NCI-H446 treated with DMSO at 0.1 percent for 48 hours (cell line): ENCODE data around the gene AKAP6.
"Not testable (repeated sequence)": the region's sequence is repeated elsewhere in the genome, so short reads cannot be mapped to it uniquely, and the experiment has no call there.

ENCODE experiments used
- DNase-seq: peaks from one replicate; lab custom pipeline; 2025; lab: John Stamatoyannopoulos, UW

Gene AKAP6

DNA sequence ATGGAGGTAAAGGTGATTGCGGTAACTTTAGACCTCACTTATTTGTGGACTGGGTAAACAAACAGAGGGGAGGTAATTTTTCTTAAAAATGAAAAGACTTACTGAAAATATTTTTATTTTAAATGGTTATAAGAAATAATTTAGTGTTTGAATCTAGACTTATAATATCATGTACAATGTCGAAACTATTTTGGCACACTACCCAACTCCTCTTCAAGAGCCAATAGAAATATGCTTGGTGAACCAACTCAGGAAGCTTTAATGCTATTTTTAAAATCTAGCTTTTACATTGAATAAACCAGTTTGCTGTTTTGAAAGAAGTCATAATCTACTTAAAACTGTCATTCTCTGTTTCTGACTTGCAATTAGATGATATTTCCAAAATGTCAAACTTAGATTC lies 433.8 kb downstream of the AKAP6 start:
- no peak for DNase-seq

DNA sequence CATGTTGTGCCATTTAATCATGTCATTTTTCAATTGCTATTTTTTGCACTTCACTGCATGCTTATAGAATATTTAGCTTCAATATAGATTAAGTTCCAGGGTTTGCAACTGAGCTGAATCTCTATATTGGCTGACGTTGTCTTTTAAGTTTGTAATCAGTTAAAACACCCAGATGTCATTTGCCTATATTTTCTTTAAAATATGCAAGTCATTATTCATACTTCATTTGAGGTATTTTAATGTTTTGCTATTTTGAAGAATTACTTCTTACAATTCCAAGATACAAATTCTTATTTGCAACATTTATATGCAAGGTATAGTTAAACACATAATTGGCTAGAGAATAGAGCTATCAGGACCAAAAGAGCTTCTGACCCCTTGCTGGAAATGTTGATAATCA lies 434.6 kb downstream of the AKAP6 start:
- DNase-seq: no peak

DNA sequence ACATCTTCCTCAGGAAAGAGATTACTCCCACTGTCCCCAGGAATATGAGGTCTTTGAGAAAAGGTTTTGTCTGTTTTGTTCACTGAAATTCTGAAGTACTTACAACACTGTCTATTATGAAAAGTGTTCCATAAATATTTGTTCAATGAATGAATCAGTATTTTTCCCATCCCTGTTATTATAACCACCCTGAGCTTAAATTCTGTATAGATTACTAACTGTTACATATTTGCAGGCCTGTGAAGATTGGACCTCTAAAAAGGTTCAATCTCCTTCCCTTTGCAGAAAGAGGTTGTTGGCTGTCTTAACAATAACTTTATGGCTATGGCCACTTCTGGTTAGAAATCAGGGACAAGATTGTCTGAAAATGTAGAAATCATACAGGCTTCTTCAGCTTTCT lies 435.0 kb downstream of the AKAP6 start:
- no peak for DNase-seq

DNA sequence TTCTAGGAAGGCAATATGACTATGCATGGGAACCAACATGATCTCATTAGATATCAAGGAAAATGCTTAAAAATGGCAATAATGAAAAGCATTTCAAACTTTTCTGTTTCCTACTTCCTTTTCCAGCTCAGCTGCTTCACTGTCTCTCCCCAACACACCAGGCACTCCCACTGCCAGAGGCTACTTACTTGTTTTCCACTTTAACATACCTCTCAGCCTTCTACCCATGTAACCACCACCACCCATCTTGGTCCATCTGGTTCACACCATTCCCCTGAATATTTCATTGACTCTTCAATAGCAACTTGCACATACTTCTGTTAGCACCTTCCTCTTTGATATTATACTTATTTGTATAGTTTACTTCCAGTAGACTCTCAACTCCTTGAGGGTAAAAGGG lies 441.3 kb downstream of the AKAP6 start:
- DNase-seq: no peak

DNA sequence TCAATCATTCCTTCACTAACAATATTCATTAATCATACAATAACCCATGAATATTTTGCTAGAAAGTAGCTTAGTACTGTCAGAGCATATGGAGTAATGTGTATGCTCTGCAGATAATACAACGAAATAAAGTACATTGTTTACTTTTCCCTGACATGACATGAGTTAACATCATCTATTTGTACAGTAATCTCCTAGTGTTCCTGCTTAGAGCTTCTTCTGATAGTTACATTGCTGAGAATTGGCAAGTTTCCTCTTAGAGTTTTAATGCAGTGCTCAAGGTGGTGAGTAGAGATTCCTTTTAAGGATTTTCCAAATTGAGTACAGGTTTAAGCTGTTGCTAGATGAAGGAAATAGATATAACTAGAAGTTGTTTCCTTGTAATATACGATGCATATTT lies 445.1 kb downstream of the AKAP6 start:
- no peak for DNase-seq

DNA sequence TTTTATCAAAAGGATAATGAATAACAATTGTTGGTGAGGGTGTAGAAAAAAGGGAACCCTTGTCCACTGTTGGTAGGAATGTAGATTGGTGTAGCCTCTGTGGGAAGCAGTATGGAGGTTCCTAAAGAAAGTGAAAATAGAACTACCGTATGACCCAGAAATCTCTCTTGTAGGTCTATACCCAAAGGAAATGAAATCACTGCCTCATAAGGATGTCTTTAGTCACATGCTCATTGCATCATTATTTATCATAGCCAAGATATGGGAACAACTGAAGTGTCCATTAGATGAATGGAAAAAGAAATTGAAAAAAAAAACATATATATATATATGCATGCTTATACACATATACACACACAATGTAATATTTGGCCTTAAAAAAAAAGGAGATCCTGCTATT lies 450.7 kb downstream of the AKAP6 start:
- no peak for DNase-seq

DNA sequence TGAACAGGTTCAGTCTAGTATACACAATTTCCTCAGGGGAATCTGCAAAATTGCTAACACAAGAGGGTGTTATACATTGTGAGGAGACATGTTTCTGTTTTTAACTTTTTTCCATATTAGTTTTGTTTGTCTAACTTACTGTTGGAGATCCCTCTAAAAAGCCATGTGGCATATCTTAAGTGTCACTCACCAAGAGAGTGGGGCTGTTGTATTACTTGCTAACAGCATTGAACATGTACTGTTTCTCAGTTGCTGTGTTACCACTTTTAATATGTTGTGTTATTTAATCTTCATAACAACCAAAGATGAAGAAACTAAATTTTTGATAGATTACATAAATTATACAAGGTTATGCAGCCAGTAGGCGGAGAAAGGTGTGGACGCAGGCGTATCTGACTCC lies 455.3 kb downstream of the AKAP6 start:
- no peak for DNase-seq

DNA sequence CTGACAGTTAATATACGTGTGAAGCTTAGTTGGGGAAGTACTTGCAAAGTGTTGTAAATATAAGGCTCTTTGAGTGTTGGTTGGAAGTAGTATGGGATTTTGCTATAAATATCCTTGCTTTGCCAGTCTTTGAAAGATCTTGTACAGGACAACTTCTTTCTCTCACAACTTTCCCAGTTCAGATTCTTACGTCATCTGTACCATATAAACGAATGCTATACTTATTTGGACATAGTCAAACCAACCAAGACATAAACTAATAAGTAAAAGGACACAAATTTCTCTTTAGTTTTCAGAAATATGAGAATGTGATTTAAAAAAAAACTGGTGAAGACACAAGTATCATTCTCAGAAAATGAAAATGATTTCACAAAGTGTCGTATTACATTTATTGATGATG lies 456.5 kb downstream of the AKAP6 start:
- no peak for DNase-seq

DNA sequence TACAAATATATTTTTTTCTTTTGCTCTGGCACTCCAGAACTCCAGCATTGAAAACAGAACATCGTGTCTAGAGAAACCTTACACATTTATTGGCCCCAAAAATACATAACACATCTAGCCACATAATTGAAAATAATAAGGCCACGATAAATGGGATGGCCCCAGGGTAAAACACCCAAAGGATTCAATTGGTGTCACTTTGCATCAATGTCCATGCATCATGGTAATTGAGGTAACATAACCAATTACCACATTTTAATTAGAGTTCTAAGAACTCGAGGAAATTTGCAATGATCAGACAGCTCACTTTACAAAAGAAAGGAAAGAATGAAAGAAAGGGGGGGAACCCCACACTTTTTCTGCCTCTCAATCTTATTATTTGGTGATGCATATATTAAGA lies 457.8 kb downstream of the AKAP6 start:
- DNase-seq: no peak

DNA sequence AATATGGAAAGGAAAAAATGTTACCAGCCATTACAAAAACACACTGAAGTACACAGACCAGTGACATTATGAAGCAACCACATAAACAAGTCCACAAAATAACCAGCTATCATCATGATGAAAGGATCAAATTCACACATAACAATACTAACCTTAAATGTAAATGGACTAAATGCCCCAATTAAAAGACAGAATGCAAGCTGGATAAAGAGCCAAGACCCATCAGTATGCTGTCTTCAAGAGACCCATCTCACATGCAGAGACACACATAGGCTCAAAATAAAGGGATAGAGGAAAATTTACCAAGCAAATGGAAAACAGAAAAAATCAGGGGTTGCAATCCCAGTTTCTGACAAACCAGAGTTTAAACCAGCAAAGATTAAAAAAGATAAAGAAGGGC lies 463.9 kb downstream of the AKAP6 start:
- not testable (repeated sequence) for DNase-seq

DNA sequence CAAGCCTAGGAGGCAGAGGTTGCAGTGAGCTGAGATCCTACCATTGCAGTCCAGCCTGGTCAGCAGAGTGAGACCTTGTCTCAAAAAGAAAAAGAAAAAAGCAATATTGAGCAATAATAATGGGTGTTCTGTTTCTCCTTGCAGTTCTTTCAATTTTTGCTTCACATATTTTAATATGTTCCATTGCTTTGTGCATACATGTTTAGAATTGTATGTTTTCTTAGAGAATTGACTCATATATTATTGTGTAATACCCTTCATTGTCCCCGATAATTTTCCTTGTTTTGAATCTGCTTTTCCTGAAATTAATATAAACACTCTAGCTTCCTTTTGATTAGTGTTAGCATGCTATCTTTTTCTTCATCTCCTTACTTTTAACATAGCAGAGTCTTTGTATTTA lies 471.2 kb downstream of the AKAP6 start:
- no peak for DNase-seq

DNA sequence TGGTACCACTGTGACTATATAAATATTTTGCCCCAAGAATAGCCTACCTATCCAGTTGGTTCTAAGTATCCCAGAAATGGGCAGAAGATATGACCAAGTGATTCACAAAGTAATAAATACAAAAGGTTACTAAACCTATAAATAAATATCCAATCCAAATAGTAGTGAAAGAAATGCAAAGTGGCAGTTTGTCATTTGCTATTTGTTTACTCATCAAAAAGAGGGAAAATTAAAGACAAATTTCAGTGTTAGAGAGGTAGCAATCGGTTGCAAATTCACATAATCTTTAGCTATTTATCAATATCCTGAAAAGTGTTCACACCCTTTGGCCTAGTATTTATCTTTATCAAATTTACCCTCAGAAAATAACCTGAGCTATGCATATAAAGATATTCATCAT lies 473.2 kb downstream of the AKAP6 start:
- no peak for DNase-seq

DNA sequence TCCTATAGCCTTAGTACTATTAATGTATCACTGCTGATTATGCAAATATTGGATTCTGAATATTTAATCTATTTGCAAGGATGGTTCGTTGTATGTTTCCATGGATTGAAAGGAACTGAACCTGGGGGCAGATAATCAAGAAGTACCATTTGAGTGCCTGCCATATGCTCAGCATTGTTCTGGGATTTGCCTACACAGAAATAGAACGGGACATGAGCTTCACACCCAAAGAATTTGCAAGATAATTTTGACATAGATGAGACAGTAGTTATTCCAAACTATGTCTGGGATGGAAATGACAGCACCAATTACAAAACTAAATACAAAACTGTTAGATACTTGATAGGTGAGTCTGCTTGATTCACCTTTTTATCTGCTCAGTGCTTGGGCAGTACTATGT lies 476.9 kb downstream of the AKAP6 start:
- DNase-seq: no peak

DNA sequence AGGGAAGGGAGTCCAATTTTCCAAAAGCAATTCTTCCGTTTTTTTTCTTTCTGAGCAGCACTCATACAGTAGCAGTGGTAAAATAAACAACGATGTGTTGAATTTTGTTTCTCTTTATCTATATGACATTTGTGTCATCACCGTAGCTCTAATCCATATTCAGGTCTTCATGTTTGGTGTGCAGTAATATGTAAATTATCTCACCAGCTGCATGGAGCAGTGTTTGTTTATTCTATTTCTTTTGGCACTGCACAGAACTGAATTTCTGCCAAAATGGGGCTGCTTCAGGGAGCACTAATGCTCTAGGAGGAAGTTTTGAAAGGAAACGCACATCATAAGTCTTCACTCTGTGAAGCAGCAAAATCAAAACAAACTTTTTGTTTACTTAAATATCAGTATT lies 479.5 kb downstream of the AKAP6 start:
- no peak for DNase-seq

DNA sequence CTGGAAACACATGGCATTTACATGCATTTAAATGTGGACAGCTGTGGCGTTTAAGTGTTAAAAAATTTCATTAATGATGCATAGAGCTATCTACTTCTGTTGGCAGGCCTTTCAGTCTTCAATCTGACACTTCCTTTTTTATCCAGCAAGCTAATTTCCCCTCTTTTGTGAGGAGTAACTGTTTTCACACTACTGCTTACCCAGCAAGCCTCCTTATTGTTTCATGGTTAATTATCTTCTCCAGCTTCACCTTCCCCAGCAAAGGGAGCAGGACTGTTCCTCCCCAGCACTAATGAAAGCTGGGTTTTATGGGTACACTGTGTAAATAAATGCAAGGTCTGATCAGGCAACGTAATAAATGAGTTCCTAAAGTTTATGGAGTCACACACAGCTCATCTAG lies 480.2 kb downstream of the AKAP6 start:
- no peak for DNase-seq

DNA sequence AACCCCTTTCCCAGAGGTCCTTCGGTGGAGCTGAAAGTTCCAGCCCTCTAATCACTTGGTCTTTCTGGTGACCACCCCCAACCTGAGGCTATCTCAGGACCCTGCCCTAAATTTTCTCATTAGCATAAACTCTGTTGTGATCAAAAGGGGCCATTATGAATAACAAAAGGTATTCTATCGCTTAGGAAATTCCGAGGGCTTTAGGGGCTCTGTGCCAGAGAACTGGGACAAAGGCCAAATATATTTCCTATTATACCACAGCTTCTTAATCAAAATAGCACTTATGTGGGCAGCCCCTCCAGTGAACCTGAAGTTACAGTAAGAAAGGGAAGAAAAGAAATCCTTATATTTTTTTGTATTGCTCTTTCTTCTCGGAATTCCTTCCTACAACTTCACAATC lies 484.3 kb downstream of the AKAP6 start:
- no peak for DNase-seq

DNA sequence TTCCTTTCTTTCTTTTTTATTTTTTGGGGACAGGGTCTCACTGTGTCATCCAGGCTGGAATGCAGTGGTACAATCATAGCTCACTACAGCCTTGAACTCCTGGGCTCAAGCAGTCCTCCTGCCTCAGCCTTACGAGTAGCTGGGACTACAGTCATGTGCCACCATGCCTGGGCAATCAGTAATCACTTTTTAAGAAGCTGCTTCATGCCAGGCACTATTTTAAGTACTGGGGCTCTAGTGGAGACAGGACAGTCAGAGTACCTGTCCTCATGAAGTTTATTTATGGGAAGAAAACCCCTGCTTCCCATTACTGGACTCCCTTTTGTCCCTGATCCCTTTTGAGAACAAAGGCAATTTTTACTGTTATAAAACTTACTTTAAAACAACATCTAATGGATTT lies 485.6 kb downstream of the AKAP6 start:
- DNase-seq: no peak

DNA sequence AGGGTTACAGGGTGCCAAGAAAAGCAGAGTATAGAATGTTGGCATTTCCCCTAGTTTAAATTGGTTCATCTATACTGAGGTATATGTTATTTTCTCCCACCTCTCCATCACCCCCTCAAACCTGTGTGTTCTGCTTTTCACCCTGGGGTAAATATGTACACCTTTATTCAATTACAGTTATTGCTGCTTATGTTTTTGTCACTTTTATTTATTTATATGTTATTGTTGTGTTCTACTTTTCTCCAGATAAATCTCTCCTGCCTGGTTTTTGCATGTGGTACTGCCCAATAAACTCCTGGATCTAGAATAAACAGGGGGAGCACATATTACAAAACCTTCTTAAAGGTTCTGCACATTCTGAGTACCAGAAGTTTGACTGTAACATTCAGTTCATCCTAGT lies 487.5 kb downstream of the AKAP6 start:
- no peak for DNase-seq

DNA sequence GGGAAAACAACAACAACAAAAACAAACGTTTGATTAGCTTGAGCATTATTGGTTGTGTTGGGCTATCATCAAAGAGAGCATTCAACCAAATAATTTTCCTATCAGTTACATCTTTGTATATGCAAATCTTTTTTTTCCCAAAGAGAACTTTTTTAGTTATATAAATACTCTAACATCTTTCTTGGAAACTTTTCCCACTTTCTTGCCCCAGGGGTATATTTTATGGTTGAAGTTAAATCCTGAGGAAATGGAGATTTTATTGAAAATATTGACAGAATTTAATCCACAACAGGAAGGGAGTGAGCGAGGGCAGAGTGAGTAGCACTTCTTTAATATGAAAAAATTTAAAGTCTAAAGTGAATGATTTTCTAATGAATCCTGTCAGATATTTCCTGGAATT lies 488.7 kb downstream of the AKAP6 start:
- no peak for DNase-seq

DNA sequence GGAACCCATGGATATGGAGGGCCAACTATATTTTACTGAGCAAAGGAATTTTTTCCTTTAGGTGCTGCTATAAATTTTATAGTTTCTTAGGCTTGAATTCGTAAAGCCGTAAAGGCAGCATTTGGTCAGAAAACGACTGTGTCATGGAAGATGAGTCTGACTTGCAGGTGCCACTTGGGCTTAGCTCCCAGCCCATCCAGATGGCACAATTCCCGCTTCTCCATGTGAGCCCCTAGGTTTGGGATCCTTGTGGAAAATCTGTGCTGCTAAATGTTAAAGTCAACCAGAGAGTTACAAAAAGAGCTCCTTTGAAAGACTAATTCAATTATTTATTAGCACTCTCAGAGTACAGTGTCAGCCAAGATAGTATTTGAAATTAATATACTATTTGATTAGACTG lies 489.5 kb downstream of the AKAP6 start:
- no peak for DNase-seq

DNA sequence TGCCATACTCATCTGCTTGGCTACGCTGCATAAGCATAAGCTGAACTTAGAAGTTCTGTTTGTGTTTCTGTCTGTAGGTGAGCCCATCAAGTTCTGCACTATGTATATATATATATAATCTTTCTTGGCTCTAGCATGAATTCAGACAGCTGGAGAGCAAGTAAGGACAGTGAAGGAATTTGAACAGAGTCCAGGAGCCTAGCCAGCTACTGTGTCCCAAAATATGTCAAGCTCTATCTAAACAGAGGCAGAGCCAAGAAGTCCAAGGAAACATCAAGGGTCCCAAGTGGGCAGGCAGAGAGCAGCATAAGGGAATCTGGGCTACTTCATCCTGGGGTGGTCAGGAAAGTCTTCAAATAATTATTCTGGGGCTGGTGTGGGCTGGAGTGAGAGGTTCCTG lies 491.1 kb downstream of the AKAP6 start:
- no peak for DNase-seq

DNA sequence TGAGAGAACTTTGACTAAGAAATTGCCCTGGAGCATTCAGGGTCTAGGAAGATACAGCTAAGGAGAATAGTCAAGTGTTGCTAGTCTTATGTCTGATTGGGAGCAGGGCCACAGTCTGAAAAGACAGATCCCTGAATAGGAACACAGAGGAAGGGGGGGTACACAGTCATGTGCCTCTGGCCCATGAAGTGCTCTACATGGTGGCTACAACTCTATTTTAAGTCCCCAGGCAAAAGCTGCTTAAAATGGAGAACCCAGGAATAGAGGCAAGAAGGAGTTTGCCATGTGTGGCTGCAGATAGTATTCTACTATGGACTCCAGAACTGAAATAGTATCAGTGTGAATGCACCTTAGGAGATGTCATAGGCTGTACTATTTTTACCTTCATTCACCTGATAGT lies 491.6 kb downstream of the AKAP6 start:
- DNase-seq: no peak

DNA sequence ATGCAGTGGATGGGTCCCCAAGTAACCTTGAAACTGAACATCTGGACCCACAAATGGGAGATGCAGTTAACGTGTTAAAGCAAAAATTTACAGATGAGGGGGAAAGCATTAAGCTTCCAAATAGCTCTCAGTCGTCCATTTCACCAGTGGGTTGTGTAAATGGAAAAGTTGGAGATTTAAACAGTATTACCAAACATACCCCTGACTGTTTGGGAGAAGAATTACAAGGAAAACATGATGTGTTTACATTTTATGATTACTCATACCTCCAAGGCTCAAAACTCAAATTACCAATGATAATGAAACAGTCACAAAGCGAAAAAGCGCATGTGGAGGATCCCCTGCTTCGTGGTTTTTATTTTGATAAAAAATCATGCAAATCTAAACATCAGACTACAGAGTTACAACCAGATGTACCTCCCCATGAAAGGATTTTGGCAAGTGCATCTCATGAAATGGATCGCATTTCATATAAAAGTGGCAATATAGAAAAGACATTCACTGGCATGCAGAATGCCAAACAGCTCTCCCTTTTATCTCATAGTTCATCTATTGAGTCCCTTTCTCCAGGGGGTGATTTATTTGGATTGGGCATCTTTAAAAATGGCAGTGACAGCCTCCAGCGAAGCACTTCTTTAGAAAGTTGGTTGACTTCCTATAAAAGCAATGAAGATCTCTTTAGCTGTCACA lies 493.0 kb downstream of the AKAP6 start:
- DNase-seq: no peak

DNA sequence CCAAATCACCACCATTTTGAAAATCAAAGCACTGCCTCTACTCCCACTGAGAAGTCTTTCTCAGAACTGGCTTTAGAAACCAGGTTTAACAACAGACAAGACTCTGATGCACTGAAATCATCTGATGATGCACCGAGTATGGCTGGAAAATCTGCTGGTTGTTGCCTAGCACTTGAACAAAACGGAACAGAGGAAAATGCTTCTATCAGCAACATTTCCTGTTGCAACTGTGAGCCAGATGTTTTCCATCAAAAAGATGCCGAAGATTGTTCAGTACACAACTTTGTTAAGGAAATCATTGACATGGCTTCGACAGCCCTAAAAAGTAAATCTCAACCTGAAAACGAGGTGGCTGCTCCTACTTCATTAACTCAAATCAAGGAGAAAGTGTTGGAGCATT lies 494.6 kb downstream of the AKAP6 start:
- no peak for DNase-seq

DNA sequence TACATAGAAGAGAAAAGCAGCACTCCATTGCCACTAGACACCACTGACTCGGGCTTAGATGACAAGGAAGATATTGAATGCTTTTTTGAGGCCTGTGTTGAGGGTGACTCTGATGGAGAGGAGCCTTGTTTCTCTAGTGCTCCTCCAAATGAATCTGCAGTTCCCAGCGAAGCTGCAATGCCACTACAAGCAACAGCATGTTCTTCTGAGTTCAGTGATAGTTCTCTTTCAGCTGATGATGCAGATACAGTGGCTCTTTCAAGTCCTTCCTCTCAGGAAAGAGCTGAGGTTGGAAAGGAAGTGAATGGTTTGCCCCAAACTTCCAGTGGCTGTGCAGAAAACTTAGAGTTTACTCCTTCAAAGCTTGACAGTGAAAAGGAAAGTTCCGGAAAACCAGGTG lies 495.1 kb downstream of the AKAP6 start:
- no peak for DNase-seq
